IPS DF 6.9 (cell line): ENCODE measurements around the gene MUC5AC.

Experiments used
- DNase-seq: peaks from one replicate; pipeline ENCODE4 v3.0.0-alpha.2; 2013; ENCODE audit warnings: low read depth, low spot score
- H3K27ac ChIP-seq: one replicate; pipeline ENCODE4 v1.5.1; 2013; ENCODE audit warnings: low read length, control low read depth
- H3K27me3 ChIP-seq: 2 replicates; pipeline ENCODE4 v1.6.1; 2013; ENCODE audit warnings: mild to moderate bottlenecking, low read length; ENCODE audit not compliant: control insufficient read depth, insufficient read depth
- H3K36me3 ChIP-seq: 2 replicates; pipeline ENCODE4 v1.6.1; 2013; ENCODE audit warnings: low read length; ENCODE audit not compliant: control insufficient read depth, insufficient read depth
- H3K4me1 ChIP-seq: 2 replicates; pipeline ENCODE4 v1.6.1; 2013; ENCODE audit warnings: low read length; ENCODE audit not compliant: control insufficient read depth, insufficient read depth
- H3K4me3 ChIP-seq: 2 replicates; pipeline ENCODE4 v1.5.1; 2013; ENCODE audit warnings: mild to moderate bottlenecking, low read length
- H3K9me3 ChIP-seq: 2 replicates; pipeline ENCODE4 v1.6.1; 2013; ENCODE audit warnings: low read length, inconsistent platforms; ENCODE audit not compliant: control insufficient read depth, insufficient read depth
- WGBS: extraction: QIAGEN DNeasy Blood & Tissue Kit; methylation state at CpG from one replicate; pipeline ENCODE4 v1.1.7; 2013; ENCODE audit warnings: mixed read lengths, missing lambda C conversion rate; ENCODE audit not compliant: insufficient read length, insufficient coverage; 5-methylcytosine and 5-hydroxymethylcytosine counted together

The MUC5AC gene

DNA sequence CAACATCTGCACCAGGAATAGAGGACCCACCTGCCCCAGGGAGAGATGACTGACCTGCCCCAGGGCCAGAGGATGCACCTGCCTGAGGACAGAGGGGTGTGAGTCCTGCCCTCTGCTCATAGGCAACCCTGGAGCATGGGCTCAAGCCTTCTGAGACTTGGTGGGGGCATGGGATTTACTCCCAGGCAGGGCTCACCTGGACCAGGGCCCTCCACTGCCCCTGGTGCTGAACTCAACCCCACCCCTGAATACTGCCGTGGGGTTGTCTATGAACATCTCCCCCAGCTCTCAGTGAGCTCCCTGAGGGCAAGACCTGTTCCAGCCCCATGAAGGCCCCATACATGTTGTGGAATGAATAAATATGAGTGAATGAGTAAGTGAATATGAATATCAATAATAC, 33.8 kb upstream of the MUC5AC start:
- peaks cover 2% of the 10 kb centered on the region; the same call in 1 of the 2 replicates for H3K9me3 ChIP-seq
- H3K4me1 ChIP-seq: no peaks in the 10 kb centered on the region
- WGBS: no CpG with 5 or more reads among the region's 1 CpG
- H3K36me3 ChIP-seq: no peaks in the 10 kb centered on the region; the same call in 1 of the 2 replicates
- no peak for DNase-seq
- no peak overlapping the region for H3K4me3 ChIP-seq
- H3K27me3 ChIP-seq: no peaks in the 10 kb centered on the region
- H3K27ac ChIP-seq: no peak overlapping the region

DNA sequence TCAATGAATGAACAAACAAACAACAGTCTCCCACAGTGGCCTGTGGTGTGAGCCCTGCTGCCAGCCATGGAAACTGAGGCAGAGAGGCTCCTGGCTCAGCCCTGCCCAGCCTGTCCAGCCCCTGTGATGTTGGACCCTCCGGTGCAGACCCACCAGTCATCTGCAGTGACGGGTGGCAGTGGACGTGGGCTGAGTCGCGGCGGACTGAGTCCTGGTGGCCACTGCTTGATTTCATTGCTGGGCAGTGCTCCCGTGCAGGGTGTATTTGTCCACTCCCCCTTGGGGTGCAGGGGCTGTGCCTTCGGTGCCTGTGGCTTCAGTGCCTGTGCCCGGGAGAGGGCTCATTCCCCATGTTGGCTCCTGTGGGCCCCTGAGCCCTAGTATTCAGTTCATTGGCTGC, 31.9 kb upstream of the MUC5AC start:
- Histone ChIP-seq H3K27ac (no peak overlapping the region), H3K9me3 (peaks cover 2% of the 10 kb centered on the region; the same call in 1 of the 2 replicates), H3K36me3 (no peaks in the 10 kb centered on the region; the same call in 1 of the 2 replicates), H3K4me3 (no peak overlapping the region), H3K4me1 (no peaks in the 10 kb centered on the region), H3K27me3 (no peaks in the 10 kb centered on the region)
- no CpG with 5 or more reads among the region's 9 CpGs for WGBS
- no peak for DNase-seq

DNA sequence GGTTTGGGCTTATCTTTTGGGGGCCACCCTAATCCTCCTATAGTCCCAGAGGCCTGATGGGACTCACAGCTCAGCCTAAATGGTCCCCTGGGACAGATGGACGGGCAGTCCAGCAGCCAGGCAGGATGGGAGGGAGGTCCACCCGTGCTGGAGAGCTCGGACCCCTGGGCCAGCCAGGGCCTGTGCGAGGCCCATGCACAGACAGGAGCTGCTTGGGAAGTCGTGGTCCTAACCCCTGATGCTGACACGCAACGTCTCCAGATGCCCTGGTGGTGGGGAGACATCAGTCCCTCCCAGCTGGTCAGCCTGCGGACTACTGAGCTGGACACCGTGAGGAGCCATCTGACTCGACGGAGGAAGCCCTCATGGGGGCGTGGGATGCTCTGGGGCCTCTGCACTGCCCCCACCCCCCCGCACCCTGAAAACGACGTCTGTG, 31.2 kb upstream of the MUC5AC start:
- H3K27me3 ChIP-seq: no peaks in the 10 kb centered on the region
- H3K9me3 ChIP-seq: peaks cover 2% of the 10 kb centered on the region; the same call in 1 of the 2 replicates
- H3K36me3 ChIP-seq: no peaks in the 10 kb centered on the region; the same call in 1 of the 2 replicates
- WGBS: no CpG with 5 or more reads among the region's 15 CpGs
- H3K4me1 ChIP-seq: no peaks in the 10 kb centered on the region
- DNase-seq: no peak
- no peak overlapping the region for H3K4me3 ChIP-seq
- H3K27ac ChIP-seq: no peak overlapping the region

DNA sequence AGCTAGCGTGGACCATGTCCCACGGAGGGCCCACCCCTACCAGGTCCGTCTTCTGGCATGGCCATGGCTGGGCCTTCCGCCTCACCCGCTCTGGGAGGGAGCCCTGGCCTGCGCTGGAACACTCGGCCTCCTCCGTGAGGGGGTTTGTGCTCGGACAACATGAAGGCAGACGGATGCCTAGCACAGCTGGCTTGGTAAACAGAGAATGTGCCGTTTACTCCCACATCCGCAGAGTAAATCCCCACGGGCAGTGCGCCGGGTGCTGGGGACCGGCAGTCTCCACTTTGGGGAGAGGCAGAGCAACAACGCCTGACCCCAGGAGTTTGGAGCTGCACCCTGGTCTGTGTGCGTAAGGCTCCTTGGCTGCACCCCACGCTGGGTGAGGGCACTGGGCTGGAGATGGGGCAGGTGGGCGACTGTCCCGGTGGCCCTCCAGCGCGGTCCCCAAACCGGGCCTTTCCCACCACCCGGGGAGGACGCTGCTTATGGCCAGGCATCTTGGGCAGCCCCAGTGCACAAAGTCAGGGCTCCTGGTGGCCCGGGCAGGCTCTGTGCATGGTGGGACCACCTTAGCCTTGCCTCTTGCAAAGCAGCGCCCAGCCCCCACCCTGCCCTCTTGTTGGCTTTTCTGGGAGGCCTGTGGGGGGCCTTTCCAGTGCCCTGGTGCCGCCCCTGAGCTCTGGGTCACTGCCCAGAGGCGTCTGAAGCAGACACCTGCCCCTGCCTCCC, 30.7 kb upstream of the MUC5AC start:
- DNase-seq: no peak
- H3K9me3 ChIP-seq: peaks cover 2% of the 10 kb centered on the region; the same call in 1 of the 2 replicates
- H3K27ac ChIP-seq: no peak overlapping the region
- WGBS: no CpG with 5 or more reads among the region's 30 CpGs
- H3K4me1 ChIP-seq: no peaks in the 10 kb centered on the region
- H3K4me3 ChIP-seq: no peak overlapping the region
- no peaks in the 10 kb centered on the region; the same call in 1 of the 2 replicates for H3K36me3 ChIP-seq
- no peaks in the 10 kb centered on the region for H3K27me3 ChIP-seq

DNA sequence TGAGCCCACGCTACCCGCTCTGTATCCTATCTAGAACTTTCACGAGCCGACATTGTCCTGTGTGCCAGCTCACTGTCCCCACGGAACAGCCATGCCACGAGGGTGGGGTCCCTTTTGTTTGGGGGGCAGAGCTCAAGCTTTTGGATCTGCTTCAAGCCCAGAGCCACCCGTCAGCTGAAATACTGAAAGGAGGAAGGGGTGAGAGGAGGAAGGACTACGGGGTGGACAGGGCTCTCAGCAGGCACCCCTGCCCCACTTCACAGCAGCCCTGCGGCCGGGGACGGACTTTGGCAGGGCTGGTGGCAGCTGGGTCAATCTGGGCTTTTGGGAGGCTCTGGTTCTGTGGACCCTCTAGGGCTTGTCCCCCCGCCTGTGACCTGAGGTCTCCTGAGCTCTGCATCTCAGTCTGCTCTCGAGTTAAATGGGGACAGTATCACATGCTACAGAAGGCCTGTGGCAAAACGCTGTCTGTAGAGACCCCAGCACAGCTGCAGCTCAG, 30.0 kb upstream of the MUC5AC start:
- Histone ChIP-seq H3K36me3 (no peaks in the 10 kb centered on the region; the same call in 1 of the 2 replicates), H3K9me3 (peaks cover 2% of the 10 kb centered on the region; the same call in 1 of the 2 replicates), H3K4me1 (no peaks in the 10 kb centered on the region), H3K4me3 (no peak overlapping the region), H3K27me3 (no peaks in the 10 kb centered on the region), H3K27ac (no peak overlapping the region)
- no CpG with 5 or more reads among the region's 14 CpGs for WGBS
- DNase-seq: no peak

DNA sequence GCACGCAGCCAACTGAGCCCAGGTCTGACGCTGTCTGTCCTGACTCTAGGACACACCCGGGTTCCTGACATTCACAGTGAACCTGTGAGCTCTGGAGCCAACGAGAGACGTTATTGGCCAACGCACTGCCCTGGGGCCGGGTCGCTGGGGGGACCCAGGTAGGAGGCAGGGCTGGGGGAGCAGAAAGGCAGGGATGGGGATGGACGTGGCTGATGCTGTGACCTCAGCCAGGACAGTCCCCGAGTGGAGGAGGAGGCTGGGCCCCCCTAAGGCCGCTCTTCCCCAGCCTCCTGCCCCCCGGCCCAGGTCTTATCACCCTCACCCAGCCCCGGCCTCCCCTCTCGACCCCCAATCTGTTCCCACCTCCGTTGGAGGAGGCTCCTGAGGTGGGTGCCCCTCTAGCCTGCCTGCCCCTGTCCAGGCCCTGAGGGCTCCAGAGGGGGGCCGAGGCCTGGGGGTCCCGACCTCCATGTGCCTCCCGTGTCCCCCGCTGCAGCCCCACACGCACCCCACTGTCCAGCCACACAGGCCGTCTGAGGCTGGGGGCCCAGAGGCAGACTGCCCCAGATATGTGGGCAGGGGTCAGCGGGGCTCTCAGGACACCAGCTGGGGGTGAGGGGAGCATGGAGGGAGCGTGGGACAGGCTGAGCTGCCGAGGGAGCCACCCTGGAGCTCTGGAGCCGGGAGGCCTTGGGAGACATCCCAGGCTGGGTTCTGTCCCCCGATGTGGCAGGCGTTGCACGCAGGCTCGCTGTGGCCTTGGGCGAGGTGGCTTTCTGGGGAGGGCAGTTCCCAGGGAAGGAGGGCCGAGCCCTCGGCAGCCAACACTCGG, 29.2 kb upstream of the MUC5AC start:
- H3K27me3 ChIP-seq: no peaks in the 10 kb centered on the region
- H3K4me1 ChIP-seq: no peaks in the 10 kb centered on the region
- peaks cover 2% of the 10 kb centered on the region; the same call in 1 of the 2 replicates for H3K9me3 ChIP-seq
- DNase-seq: no peak
- H3K4me3 ChIP-seq: no peak overlapping the region
- WGBS: no CpG with 5 or more reads among the region's 33 CpGs
- no peak overlapping the region for H3K27ac ChIP-seq
- H3K36me3 ChIP-seq: no peaks in the 10 kb centered on the region; the same call in 1 of the 2 replicates

DNA sequence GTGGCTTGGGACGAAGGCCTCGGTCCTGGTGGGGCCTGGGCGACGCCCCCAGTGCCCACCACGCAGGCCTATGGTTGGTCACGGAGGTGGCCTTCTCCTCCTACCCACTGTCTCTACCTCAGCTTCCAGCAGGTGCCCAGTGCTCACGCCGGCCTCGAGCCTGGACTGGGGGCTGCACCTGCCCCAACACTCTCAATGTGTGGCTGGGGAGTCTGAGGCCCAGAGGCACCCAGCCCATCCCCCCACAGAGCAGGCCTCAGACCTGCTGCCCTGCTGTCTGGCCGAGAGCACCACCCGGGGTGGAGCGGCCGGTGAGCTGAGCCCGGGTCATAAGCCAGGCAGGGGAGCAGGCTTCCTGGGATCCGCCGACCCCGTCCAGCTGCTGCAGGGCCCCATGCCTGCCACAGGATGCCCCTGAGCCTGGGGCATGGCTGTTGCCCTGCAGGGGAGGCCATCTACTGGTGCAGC, 28.6 kb upstream of the MUC5AC start:
- H3K4me1 ChIP-seq: no peaks in the 10 kb centered on the region
- no peak overlapping the region for H3K4me3 ChIP-seq
- DNase-seq: no peak
- H3K9me3 ChIP-seq: no peaks in the 10 kb centered on the region
- WGBS: no CpG with 5 or more reads among the region's 17 CpGs
- no peaks in the 10 kb centered on the region; the same call in 1 of the 2 replicates for H3K36me3 ChIP-seq
- H3K27ac ChIP-seq: no peak overlapping the region
- no peaks in the 10 kb centered on the region for H3K27me3 ChIP-seq

DNA sequence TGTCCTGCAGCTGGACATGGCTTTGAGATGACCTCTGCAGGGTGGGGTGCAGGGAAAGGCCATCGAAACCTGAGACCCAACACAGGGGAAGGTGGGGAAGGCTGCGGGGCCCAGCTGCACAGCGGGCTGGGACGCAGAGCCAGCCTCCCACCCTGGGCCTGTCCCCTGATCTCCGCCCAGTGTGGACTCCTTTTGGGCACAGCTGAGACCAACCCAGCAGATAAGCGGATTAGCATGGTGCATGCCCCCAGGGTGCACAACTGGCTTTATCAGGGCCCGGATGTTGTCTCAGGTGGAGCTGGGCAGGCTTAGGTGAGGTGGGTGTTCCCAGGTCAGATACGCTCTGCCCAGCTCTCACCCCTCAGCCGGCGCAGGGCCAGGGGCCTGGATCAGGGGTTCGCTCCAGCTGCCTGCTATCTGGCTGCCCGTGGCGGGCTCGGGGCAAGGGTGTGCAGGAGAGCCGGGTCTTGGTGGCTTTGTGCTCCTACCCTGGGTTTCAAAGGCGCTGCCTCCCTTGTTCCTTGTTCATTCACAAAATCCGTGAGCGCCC, 28.1 kb upstream of the MUC5AC start:
- no peak for DNase-seq
- H3K9me3 ChIP-seq: no peaks in the 10 kb centered on the region
- WGBS: no CpG with 5 or more reads among the region's 18 CpGs
- no peak overlapping the region for H3K27ac ChIP-seq
- H3K4me1 ChIP-seq: no peaks in the 10 kb centered on the region
- H3K4me3 ChIP-seq: no peak overlapping the region
- H3K36me3 ChIP-seq: no peaks in the 10 kb centered on the region; the same call in 1 of the 2 replicates
- H3K27me3 ChIP-seq: no peaks in the 10 kb centered on the region

DNA sequence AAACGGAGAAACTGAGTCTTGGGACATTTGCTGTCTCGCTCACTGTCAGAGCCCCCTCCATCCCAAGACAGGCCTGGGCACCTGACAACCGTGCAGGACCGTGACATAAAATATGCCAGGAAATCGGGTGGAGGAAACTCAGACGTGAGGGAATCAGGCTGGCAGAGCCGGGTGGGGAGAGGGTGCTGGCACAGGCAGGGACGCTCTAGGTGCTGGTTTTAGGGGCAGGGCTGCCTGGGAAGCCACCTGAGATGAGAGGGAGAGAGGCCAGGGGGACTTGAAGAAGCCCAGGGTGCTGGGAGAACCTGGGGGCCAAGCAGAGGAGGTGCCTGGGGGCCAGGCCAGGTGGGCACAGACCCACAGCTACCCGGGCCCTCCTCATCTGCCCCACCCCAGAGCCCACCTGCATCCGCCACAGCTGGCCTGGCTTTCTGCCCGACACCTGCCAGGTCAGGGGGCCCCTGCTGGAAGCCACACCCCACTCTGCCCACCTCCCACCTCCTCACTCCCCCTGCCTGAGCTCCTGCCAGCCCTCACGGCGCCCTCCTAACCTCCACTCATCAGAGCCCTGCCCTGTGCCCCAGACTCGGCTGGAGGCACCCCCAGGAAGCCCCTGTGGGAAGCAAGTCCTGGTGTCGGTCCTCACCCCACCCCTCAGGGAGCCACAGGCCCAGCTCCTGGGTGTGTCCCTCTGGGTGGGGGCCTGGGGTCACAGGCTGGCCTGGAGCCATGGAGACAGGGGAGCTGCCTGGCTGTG, 27.3 kb upstream of the MUC5AC start:
- no peaks in the 10 kb centered on the region for H3K27me3 ChIP-seq
- no peaks in the 10 kb centered on the region; the same call in 1 of the 2 replicates for H3K36me3 ChIP-seq
- no CpG with 5 or more reads among the region's 15 CpGs for WGBS
- H3K9me3 ChIP-seq: no peaks in the 10 kb centered on the region
- H3K4me3 ChIP-seq: no peak overlapping the region
- no peak overlapping the region for H3K27ac ChIP-seq
- DNase-seq: no peak
- H3K4me1 ChIP-seq: no peaks in the 10 kb centered on the region
